KOPT-K1 (cell line): ENCODE measurements around the gene CLPTM1L.
"Not testable (repeated sequence)": the region's sequence is repeated elsewhere in the genome, so short reads cannot be mapped to it uniquely, and the experiment has no call there.

Experiments
- H3K27ac ChIP-seq: fragments of 200-600 bp; sonication (generic); 2 replicates; pipeline ENCODE4 v1.5.1; 2016; ENCODE audit warnings: antibody characterized with exemption, mild to moderate bottlenecking, low read depth, low read length; ENCODE audit not compliant: poor library complexity, severe bottlenecking
- H3K36me3 ChIP-seq: fragments of 200-600 bp; sonication (generic); 2 replicates; pipeline ENCODE4 v1.5.1; 2017; ENCODE audit warnings: antibody characterized with exemption, mild to moderate bottlenecking, low read length, moderate library complexity; ENCODE audit not compliant: insufficient read depth
- H3K9me3 ChIP-seq: fragments of 200-600 bp; sonication (generic); 2 replicates; pipeline ENCODE4 v1.5.1; 2017; ENCODE audit warnings: antibody characterized with exemption, low read length, mild to moderate bottlenecking; ENCODE audit not compliant: insufficient read depth, poor library complexity, severe bottlenecking

The CLPTM1L gene

GRCh38 chr5:1383886-1384401, 39.0 kb upstream of the CLPTM1L start:
- H3K36me3 ChIP-seq = no peaks in the 10 kb centered on the region
- H3K9me3 ChIP-seq = peaks cover 11% of the 10 kb centered on the region
- H3K27ac ChIP-seq = no peak overlapping the region

- H3K36me3 ChIP-seq = no peaks in the 10 kb centered on the region
- H3K9me3 ChIP-seq = peaks cover 17% of the 10 kb centered on the region
Measured at GRCh38 chr5:1383344-1383743, 38.4 kb upstream of the CLPTM1L start.

GRCh38 chr5:1382248-1382700, 37.4 kb upstream of the CLPTM1L start:
- H3K36me3 ChIP-seq = no peaks in the 10 kb centered on the region
- H3K9me3 ChIP-seq = peaks cover 22% of the 10 kb centered on the region

More at GRCh38 chr5:1383344-1383743, 38.4 kb upstream of the CLPTM1L start:
- no peak overlapping the region for H3K27ac ChIP-seq

GRCh38 chr5:1381370-1382247, 36.7 kb upstream of the CLPTM1L start:
- Histone ChIP-seq H3K9me3 (peaks cover 22% of the 10 kb centered on the region), H3K27ac (no peak overlapping the region), H3K36me3 (no peaks in the 10 kb centered on the region)

More at GRCh38 chr5:1382248-1382700, 37.4 kb upstream of the CLPTM1L start:
- no peak overlapping the region for H3K27ac ChIP-seq

GRCh38 chr5:1380910-1381309, 36.0 kb upstream of the CLPTM1L start:
- peaks cover 22% of the 10 kb centered on the region for H3K9me3 ChIP-seq
- H3K27ac ChIP-seq = no peak overlapping the region

GRCh38 chr5:1380011-1380817, 35.3 kb upstream of the CLPTM1L start:
- Histone ChIP-seq H3K36me3 (no peaks in the 10 kb centered on the region), H3K27ac (no peak overlapping the region), H3K9me3 (peaks cover 22% of the 10 kb centered on the region)

More at GRCh38 chr5:1380910-1381309, 36.0 kb upstream of the CLPTM1L start:
- H3K36me3 ChIP-seq = no peaks in the 10 kb centered on the region

GRCh38 chr5:1378866-1379659, 34.2 kb upstream of the CLPTM1L start:
- Histone ChIP-seq H3K36me3 (no peaks in the 10 kb centered on the region), H3K9me3 (peaks cover 22% of the 10 kb centered on the region), H3K27ac (no peak overlapping the region)

GRCh38 chr5:1378096-1378495, 33.2 kb upstream of the CLPTM1L start:
- Histone ChIP-seq H3K36me3 (no peaks in the 10 kb centered on the region), H3K27ac (no peak overlapping the region), H3K9me3 (peaks cover 22% of the 10 kb centered on the region)

- Histone ChIP-seq H3K27ac (no peak overlapping the region), H3K9me3 (peaks cover 22% of the 10 kb centered on the region), H3K36me3 (no peaks in the 10 kb centered on the region)
Measured at GRCh38 chr5:1376981-1377380, 32.1 kb upstream of the CLPTM1L start.

- H3K36me3 ChIP-seq = no peaks in the 10 kb centered on the region
- no peak overlapping the region for H3K27ac ChIP-seq
- peaks cover 22% of the 10 kb centered on the region for H3K9me3 ChIP-seq
Measured at GRCh38 chr5:1375871-1376810, 31.2 kb upstream of the CLPTM1L start.

GRCh38 chr5:1374679-1375055, 29.8 kb upstream of the CLPTM1L start:
- no peak overlapping the region for H3K27ac ChIP-seq
- no peaks in the 10 kb centered on the region for H3K36me3 ChIP-seq
- peaks cover 18% of the 10 kb centered on the region for H3K9me3 ChIP-seq

GRCh38 chr5:1374030-1374678, 29.3 kb upstream of the CLPTM1L start:
- Histone ChIP-seq H3K27ac (no peak overlapping the region), H3K9me3 (peaks cover 13% of the 10 kb centered on the region), H3K36me3 (no peaks in the 10 kb centered on the region)

- H3K27ac ChIP-seq, H3K9me3 ChIP-seq, H3K36me3 ChIP-seq: not testable (repeated sequence)
Measured at GRCh38 chr5:1371972-1372342, 27.1 kb upstream of the CLPTM1L start.
